ENCODE data around the gene BCLAF1.
"Not testable (repeated sequence)": the region's sequence is repeated elsewhere in the genome, so short reads cannot be mapped to it uniquely, and the experiment has no call there.

Gene BCLAF1

DNA sequence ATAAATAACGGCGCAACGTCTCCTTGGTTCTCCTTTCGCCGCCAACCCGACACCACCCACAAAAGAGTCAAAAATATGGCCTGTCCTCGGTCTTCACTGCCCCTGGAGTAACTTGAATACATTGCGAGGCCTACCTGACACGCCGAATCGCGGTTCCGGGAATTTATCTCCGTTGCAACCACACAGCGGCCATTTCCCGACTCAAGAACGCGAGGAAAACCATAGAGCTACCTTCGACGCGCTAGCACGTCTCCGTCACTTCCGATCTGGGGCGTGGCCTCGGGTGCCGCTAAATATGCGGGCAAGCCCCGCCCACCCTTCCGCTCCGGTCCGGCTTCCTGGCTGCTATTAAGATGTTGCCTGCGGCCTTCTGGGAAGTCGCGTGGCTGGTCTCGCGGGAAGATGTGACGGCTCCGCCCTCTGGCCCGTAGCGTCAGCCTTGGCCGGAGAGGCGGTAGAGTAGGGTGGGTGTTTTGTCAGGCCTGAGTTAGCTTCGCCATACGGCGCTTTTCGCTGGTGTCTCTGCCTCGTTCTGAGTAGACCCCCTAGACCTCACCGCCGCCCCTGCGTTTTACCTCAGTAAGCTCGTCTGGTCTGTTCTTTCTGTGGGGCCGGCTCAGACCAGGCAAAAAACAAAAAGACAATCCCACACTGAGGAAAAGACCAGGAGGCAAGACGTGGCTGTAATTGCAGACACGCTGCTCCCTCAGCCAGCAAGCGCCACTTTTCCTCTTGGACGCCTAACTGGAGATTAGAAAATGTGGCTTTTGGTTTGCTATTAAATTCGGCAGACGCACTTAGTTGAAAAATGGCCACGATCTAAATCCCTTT, at the start of gene BCLAF1:
Gene BCLAF1 (minus strand): TSS at position 268 of the 831 bp plus-strand sequence. CDS start 9,980 bp downstream, outside the sequence.
- peak; percentile 99 for DNase-seq

DNA sequence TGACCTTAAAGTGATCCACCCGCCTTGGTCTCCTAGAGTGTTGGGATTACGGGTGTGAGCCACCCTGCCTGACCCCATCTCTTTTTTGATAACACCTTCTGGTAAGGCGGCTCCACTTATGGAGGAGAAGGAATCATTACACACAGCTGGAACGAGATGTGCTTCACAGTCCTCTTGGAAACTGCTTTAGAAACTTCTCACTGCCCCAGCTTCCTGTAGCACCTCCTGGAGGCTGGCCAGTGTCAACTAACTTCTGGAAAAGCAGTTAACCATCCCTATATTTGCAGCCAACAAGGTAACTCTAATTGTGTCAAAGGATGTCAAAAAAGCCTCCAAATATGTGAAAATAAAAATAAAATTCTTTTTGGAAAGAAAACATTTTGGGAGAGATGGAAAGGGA, 48.8 kb upstream of the BCLAF1 start:
- no peak for DNase-seq

DNA sequence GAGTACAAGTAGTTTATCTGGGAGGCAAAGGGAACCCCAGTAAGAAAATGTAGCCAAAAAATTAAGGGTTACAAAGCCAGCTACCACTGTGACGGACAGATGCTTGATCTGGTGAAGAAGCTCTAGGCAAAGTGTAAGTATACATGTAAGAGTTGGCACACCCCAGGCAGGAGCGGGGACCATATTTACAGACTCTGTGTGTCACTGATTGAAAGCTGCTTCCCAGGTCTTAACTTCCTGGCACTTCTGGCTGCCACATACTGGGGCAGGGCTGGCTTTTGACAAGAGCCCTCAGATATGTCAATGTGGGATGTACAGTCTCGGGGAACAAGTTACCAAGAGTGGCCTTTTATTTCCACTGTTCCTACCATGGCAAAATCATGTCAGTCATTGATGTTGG, 48.0 kb upstream of the BCLAF1 start:
- no peak for DNase-seq

- DNase-seq: no peak
Observed at GRCh38 chr6:136337121-136337520, 47.5 kb upstream of the BCLAF1 start.

DNA sequence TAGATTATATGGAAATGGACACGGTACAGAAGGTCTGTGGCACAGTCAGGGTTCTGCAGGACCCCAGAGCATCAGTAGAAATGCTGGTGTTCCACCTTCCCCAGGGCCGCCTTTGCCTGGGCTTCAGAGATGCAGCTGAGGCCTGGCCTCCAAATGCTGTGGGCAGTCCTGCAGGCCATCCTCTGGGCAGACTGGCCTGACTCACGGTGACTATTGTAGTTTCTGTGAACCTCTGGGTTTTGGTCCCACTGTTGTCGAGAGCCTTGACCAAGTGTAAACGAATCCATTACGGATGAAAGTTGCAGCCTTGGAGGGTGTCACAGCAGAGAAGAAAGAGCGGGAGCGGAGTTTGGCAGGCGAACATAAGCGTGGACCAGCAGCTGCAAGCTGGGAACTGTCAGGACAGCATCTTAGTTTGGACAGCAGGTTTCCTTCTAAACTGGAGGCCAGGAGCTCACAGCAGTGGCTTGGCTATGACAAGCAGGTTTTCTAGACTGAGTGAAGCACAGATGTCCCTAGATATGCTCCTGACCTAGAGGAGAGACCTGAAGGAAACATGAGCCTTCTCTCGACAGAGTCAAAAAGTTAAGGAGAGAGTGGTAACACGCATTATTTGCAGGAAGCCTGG, 46.2 kb upstream of the BCLAF1 start:
- DNase-seq: no peak

- no peak for DNase-seq
Observed at GRCh38 chr6:136334853-136335252, 45.2 kb upstream of the BCLAF1 start.

- DNase-seq: no peak
Observed at GRCh38 chr6:136334465-136334846, 44.8 kb upstream of the BCLAF1 start.

- no peak for DNase-seq
Observed at GRCh38 chr6:136333824-136334464, 44.3 kb upstream of the BCLAF1 start.

GRCh38 chr6:136331461-136331860, 41.8 kb upstream of the BCLAF1 start:
- no peak for DNase-seq

- no peak for DNase-seq
Observed at GRCh38 chr6:136330634-136331033, 41.0 kb upstream of the BCLAF1 start.

- peak; percentile 4 for DNase-seq
Observed at GRCh38 chr6:136326038-136326553, 36.5 kb upstream of the BCLAF1 start.

GRCh38 chr6:136324686-136325380, 35.2 kb upstream of the BCLAF1 start:
- DNase-seq: peak; percentile 27

GRCh38 chr6:136323431-136324112, 33.9 kb upstream of the BCLAF1 start:
- DNase-seq: no peak

DNA sequence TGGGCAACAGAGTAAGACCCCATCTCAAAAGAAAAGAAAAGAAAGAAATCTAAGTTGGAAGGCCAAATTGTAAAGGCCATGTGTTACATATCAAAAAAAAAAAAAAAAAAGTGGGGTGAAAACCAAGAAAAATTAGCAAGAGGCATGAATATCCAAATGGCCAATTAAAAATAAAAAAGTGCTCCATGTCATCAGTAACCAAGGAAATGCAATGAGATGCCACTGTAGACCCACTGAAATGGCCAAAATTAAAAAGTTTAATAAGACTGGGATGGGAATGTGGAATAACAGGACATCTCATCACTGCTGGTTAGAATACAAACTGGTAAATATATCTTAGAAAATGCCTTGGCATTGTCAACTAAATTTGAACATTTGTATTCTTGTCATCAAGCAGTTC, 30.1 kb upstream of the BCLAF1 start:
- no peak for DNase-seq

- DNase-seq: no peak
Observed at GRCh38 chr6:136318676-136319075, 29.0 kb upstream of the BCLAF1 start.

DNA sequence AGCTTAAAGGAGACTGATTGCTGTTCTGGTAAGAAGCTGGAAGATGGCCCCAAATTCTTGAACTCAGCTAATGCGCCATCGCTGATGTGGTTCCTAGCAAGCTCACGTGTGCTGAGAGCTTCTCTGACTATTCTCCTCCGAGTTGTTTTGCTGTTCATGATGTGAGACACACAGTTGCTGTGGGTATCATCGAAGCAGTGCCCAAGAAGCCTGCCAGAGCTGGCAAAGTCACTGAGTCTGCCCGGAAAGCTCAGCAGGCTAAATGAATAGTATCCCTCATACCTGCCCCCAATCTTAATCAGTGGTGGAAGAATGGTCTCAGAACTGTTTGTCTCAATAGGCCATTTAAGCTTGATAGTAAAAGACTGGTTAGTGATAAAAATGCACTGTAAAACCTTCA, 28.3 kb upstream of the BCLAF1 start:
- DNase-seq: no peak

- DNase-seq: peak; percentile 56
Observed at GRCh38 chr6:136317021-136317694, 27.5 kb upstream of the BCLAF1 start.

DNA sequence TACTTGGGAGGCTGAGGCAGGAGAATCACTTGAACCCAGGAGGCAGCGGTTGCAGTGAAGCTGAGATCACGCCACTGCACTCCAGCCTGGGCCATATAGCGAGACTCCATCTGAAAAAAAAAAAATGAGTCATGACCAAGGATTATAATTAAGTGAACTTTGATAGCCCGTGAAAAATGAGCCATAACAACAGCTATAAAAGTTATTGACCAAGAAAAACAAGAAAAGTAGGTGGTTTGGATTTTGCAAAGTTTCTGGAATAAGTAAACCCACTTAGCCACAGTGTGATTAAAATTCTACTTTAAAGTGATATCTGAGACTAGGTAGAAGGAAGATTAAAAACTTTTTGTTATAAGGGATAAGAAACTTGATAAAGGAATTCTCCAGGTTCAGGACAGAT, 25.9 kb upstream of the BCLAF1 start:
- no peak for DNase-seq

DNA sequence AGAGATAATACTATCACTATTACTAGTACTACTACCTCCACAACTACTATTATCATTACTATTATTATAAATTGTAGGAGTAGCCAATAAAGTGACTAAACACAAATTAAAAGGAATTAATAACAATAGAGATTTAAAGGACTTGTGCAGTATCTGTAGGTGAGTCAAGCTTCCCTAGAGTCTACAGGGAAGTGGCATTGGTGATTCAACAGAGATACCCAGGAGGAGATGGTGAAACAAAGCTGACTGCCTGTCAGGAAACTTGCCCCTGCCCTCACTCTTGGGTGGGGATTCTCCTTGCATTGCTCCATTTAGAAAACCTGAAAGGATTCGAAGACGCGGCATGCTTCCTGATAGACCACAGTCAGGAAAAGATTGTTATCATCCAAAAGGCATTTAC, 23.3 kb upstream of the BCLAF1 start:
- no peak for DNase-seq

GRCh38 chr6:136309729-136310311, 20.2 kb upstream of the BCLAF1 start:
- DNase-seq: no peak

DNA sequence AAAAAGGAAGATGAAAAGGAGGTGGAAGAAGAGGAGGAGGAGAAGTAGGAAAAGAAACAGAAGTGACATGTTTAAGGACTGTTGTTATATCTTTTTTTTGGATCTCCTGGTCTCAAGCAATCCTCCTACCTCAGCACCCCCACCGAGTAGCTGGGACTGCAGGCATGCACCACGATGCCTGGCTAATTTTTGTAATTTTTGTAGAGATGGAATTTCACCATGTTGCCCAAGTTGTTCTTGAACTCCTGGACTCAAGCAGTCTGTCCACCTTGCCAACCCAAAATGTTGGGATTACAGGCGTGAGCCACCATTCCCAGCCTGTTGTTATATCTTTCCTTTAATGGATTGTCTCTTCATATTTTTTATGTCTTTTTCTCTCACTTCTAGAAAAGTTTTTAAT, 19.5 kb upstream of the BCLAF1 start:
- DNase-seq: no peak

GRCh38 chr6:136308469-136308868, 18.8 kb upstream of the BCLAF1 start:
- not testable (repeated sequence) for DNase-seq
